GM12864 (cell line): ENCODE data around the gene NAA80.

ENCODE experiments used
- DNase-seq: peaks from one replicate; pipeline ENCODE4 v3.0.0-alpha.2; 2011; ENCODE audit warnings: low read depth
- H3K4me3 ChIP-seq: 2 replicates; pipeline ENCODE4 v1.5.1; 2011; ENCODE audit warnings: mild to moderate bottlenecking, low read depth, low read length, control low read depth
- CTCF ChIP-seq: IDR thresholded peaks from 2 replicates; pipeline ENCODE4 v1.5.1; 2011; ENCODE audit warnings: low read depth, mild to moderate bottlenecking, moderate library complexity, low read length, control low read depth, inconsistent platforms; ENCODE audit errors: missing control alignments

NAA80 gene

DNA sequence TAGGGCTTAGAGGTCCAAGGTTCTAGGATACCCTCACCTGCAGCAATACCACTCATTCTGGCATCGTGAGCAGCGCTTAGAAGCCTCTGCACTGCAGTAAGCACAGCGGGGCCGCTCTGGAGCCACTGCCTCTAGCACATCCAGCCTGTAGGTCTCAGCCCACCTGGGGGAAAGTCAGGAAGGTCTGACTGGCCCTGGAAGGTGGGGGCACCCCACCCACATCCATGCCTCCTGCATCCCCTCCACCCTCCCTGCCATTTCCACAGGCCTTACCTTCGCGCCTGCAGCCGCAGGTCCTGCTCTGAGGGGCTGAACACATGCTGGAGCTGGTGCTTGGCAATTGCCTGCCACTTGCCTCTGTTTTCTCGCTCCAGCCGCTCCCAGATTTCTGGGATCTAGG, 42.3 kb upstream of the NAA80 start:
- DNase-seq = no peak
- H3K4me3 ChIP-seq = peak overlapping the region; percentile 91
- no peak for TF ChIP-seq CTCF

DNA sequence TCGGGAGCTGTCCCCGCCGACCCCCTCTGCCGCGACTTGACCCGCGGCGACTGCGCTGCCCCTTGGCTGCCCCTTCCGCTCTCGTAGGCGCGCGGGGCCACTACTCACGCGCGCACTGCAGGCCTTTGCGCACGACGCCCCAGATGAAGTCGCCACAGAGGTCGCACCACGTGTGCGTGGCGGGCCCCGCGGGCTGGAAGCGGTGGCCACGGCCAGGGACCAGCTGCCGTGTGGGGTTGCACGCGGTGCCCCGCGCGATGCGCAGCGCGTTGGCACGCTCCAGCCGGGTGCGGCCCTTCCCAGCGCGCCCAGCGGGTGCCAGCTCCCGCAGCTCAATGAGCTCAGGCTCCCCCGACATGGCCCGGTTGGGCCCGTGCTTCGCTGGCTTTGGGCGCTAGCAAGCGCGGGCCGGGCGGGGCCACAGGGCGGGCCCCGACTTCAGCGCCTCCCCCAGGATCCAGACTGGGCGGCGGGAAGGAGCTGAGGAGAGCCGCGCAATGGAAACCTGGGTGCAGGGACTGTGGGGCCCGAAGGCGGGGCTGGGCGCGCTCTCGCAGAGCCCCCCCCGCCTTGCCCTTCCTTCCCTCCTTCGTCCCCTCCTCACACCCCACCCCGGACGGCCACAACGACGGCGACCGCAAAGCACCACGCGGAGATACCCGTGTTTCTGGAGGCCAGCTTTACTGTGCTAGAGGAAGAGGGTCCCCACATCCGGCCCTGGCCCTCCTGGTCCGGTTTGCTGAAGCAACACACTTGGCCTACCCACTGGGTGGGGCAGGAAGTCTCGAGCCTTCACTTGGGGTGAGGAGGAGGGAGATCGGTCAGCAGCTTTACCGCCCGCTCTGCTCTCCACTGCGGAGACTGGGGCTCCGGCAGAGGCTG, 41.5 kb upstream of the NAA80 start, which contains the start of gene RASSF1:
Gene RASSF1, minus strand, starts transcription at position 389 of the 882 bp plus-strand sequence. Its CDS starts 31 bp downstream, at position 358.
- peak within 1 kb of the TSS; percentile 91 for H3K4me3 ChIP-seq
- DNase-seq = no peak
- TF ChIP-seq CTCF = no peak

- TF ChIP-seq CTCF = no peak
- DNase-seq = no peak
- peak overlapping the region; percentile 91 for H3K4me3 ChIP-seq
Measured at GRCh38 chr3:50340147-50340447, 40.9 kb upstream of the NAA80 start.

DNA sequence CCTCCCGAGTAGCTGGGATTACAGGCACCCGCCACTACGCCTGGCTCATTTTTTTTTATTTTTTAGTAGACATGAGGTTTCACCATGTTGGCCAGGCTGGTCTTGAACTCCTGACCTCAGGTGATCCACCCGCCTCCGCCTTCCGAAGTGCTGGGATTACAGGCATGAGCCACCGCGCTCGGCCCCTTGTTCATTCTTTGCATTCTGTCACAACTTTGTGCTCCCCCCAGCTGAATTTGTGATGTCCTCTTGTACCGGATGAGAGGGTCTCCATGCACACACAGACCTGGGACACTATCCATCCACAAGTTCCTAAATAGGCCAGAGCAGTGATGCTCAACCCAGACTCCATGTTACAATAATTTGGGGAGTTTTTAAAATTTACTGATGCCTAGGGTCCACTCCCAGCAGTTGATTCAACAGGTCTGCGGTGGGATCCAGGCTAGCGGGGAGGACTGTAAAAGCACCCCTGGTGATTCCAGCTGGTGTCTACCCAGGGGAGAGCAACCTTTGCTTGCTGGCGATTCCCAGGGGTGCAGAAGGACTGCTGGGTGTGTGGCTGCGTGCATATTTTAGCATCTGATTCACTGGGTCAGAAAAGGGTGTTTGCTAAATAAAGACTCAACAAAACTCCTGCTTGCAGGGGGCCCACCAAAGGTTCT, 40.4 kb upstream of the NAA80 start:
- TF ChIP-seq CTCF = no peak
- DNase-seq = no peak
- H3K4me3 ChIP-seq = peak overlapping the region; percentile 91

GRCh38 chr3:50338965-50339364, 39.8 kb upstream of the NAA80 start:
- peak; percentile 21 for TF ChIP-seq CTCF
- peak overlapping the region; percentile 91 for H3K4me3 ChIP-seq
- DNase-seq = no peak

DNA sequence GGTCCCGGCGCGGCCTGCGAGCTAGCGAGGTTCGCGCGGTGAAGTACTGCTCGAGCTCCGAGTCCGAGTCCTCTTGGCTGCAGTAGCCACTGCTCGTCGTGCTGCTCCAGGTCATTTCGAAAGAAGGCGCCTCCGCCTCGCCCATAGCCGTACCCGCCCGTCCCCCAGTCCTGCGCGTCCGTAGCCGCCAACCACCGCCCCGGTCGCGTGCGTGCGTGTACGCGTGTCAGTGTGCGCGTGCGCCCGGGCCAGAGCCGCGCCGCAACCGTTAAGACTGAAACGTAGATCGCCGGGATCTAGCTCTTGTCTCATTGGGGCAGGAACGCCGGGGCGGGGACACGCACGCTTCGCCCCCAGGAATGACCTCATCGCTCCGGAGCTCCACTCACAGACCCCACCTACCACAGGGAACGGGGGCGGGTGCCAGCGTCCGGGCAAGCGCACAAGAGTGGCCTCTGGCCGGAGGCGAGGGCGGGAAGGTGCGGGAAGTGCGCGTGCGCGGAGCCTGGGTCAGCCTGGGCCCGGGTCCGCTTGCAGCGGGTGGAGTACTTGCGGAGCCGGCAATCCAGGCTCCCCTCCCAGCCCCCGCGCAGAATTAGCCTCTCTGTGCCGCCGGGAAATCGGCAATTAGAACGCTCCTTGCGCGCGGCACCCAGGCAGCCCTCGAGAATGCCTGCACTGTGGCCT, 38.1 kb upstream of the NAA80 start:
- TF ChIP-seq CTCF = no peak
- peak overlapping the region; percentile 91 for H3K4me3 ChIP-seq
- peak; percentile 96 for DNase-seq
